ENCODE measurements around the gene MAD1L1. TPM values are rescaled to one million over a fixed set of nuclear protein-coding genes. Genes with fewer than 3 reads are reported as not detected.

The MAD1L1 gene
- total RNA-seq, 1 experiment from 2014 or later: 43.8 TPM

DNA sequence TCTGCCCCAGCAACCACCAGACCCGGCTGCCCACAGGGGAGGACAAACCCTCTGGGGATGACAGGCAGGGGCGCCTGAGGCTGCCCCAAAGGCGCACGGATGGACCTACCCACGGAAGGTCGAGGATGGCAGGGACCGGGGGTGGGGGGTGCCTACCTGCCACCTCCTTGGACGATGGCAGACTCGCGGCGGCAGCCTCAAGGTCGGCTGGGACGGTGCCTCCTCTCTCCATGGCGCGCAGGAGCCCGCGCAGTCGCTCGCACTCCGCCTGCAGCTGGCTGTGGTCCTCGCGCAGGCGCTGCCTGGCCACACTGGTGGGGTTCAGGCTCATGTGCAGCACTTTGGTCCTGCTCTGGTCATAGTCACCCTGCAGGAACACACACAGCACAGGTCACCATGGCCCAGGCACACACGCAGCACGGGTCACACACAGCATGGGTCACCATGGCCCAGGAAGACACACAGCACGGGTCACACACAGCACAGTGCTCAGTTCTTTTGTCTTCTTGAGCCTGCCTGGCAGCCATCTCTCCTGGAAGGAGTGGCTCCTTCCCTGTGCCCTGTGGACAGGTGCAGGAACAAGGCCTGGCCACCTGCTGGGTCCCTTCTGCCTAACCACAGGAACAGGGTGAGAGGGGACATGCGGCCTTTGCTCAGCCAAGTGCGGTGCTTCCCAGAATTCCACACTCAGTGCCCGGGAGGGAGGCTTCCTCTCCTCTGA lies 296.1 kb downstream of the MAD1L1 start:
- H3K36me3 Mint-ChIP-seq: peaks cover 31% of the 10 kb centered on the region
- ChIA-PET POLR2A (no interaction called here), CTCF (no interaction called here)
- peaks cover 10% of the 10 kb centered on the region for H3K9me3 Mint-ChIP-seq
- DNase-seq (ENCODE audit: low spot score) (no peak), ATAC-seq (no peak)
- TF ChIP-seq NR2C2 (CRISPR knock-in tag; IDR thresholded peaks at IDR 0.05): no peak
- TF ChIP-seq JUN (CRISPR knock-in tag; IDR thresholded peaks at IDR 0.05): no peak
- TF ChIP-seq SMAD4 (CRISPR knock-in tag; IDR thresholded peaks at IDR 0.05): no peak
- TF ChIP-seq NFE2L1 (CRISPR knock-in tag; IDR thresholded peaks at IDR 0.05): no peak
- TF ChIP-seq, protein P1, sequence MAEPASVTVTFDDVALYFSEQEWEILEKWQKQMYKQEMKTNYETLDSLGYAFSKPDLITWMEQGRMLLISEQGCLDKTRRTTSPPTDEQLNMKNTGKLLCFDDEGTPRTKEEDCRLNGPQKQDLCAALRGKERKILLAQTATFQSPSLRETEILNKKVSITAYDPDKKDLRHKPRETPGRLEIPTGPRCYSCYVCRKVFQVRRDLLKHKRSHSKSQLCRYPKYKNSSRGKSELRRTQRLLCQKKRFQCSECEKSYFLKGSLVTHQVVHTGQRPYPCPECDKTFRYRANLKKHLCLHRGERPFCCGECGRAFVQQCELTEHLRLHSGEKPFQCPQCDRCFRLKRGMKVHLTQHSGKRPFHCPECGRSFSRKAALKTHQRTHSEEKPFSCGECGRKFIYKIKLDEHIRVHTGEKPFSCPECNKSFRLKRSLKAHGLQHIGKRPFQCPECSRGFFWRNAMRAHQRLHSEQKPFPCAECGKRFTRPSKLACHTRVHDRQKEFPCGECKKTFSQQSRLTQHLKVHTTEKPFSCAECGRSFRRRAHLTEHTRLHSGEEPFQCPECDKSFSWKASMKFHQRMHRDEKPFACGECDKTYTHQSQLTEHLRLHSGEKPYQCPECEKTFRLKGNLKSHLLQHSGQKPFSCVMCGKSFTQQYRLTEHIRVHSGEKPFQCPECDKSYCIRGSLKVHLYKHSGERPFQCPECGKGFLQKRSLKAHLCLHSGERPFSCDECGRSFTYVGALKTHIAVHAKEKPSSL (CRISPR knock-in tag; conservative IDR thresholded peaks at IDR 0.05): no peak
- no peak for TF ChIP-seq SOX15 (CRISPR knock-in tag; IDR thresholded peaks at IDR 0.05)
- no peak for TF ChIP-seq NR1H2 (CRISPR knock-in tag; IDR thresholded peaks at IDR 0.05)
- TF ChIP-seq CBFB (CRISPR knock-in tag; IDR thresholded peaks at IDR 0.05; ENCODE audit: low read depth): no peak
- TF ChIP-seq ZNF423 (CRISPR knock-in tag; IDR thresholded peaks at IDR 0.05): no peak
- TF ChIP-seq RELA (CRISPR knock-in tag; IDR thresholded peaks at IDR 0.05; ENCODE audit: borderline replicate concordance): no peak
- no peak for TF ChIP-seq NR3C1 (CRISPR knock-in tag; conservative IDR thresholded peaks at IDR 0.05; ENCODE audit: low read depth)
- TF ChIP-seq, protein P2, sequence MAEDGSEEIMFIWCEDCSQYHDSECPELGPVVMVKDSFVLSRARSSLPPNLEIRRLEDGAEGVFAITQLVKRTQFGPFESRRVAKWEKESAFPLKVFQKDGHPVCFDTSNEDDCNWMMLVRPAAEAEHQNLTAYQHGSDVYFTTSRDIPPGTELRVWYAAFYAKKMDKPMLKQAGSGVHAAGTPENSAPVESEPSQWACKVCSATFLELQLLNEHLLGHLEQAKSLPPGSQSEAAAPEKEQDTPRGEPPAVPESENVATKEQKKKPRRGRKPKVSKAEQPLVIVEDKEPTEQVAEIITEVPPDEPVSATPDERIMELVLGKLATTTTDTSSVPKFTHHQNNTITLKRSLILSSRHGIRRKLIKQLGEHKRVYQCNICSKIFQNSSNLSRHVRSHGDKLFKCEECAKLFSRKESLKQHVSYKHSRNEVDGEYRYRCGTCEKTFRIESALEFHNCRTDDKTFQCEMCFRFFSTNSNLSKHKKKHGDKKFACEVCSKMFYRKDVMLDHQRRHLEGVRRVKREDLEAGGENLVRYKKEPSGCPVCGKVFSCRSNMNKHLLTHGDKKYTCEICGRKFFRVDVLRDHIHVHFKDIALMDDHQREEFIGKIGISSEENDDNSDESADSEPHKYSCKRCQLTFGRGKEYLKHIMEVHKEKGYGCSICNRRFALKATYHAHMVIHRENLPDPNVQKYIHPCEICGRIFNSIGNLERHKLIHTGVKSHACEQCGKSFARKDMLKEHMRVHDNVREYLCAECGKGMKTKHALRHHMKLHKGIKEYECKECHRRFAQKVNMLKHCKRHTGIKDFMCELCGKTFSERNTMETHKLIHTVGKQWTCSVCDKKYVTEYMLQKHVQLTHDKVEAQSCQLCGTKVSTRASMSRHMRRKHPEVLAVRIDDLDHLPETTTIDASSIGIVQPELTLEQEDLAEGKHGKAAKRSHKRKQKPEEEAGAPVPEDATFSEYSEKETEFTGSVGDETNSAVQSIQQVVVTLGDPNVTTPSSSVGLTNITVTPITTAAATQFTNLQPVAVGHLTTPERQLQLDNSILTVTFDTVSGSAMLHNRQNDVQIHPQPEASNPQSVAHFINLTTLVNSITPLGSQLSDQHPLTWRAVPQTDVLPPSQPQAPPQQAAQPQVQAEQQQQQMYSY (CRISPR knock-in tag; IDR thresholded peaks at IDR 0.05): no peak
- no peak for TF ChIP-seq TEAD1 (CRISPR knock-in tag; IDR thresholded peaks at IDR 0.05)
- no peak for TF ChIP-seq GABPB1 (CRISPR knock-in tag; IDR thresholded peaks at IDR 0.05)
- no peak for TF ChIP-seq CREB1 (CRISPR knock-in tag; IDR thresholded peaks at IDR 0.05)
- peaks cover 2% of the 10 kb centered on the region; the same call in 1 of the 2 replicates for H3K27me3 Mint-ChIP-seq (ENCODE audit: low read depth)
- H3K4me3 Mint-ChIP-seq: no peak overlapping the region
- no peak overlapping the region for H3K27ac Mint-ChIP-seq
- no peaks in the 10 kb centered on the region for H3K4me1 Mint-ChIP-seq

DNA sequence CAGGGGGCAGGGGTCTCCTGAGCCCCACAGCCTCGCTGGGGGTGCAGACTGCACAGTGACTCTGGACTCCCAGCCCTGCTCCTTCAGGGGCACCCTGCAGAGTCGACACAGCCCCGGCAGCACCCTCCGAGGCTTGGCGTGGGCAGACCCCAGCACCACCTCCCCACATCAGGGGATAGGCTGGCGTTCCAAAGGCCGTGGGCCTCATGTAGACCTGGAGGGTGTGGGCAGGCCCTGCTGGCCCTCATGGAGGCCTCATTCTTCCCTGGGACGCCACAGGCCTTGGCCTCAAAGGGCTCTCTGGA lies 296.8 kb downstream of the MAD1L1 start:
- Mint-ChIP-seq H3K9me3 (peaks cover 13% of the 10 kb centered on the region), H3K4me3 (no peak overlapping the region), H3K4me1 (no peaks in the 10 kb centered on the region), H3K36me3 (peaks cover 36% of the 10 kb centered on the region), H3K27ac (no peak overlapping the region), H3K27me3 (ENCODE audit: low read depth) (peaks cover 2% of the 10 kb centered on the region; the same call in 1 of the 2 replicates)
- ChIA-PET POLR2A (no interaction called here), CTCF (no interaction called here)
- ATAC-seq (no peak), DNase-seq (ENCODE audit: low spot score) (no peak)
- no peak for TF ChIP-seq RELA (CRISPR knock-in tag; IDR thresholded peaks at IDR 0.05; ENCODE audit: borderline replicate concordance)
- no peak for TF ChIP-seq CBFB (CRISPR knock-in tag; IDR thresholded peaks at IDR 0.05; ENCODE audit: low read depth)
- TF ChIP-seq, protein P3, sequence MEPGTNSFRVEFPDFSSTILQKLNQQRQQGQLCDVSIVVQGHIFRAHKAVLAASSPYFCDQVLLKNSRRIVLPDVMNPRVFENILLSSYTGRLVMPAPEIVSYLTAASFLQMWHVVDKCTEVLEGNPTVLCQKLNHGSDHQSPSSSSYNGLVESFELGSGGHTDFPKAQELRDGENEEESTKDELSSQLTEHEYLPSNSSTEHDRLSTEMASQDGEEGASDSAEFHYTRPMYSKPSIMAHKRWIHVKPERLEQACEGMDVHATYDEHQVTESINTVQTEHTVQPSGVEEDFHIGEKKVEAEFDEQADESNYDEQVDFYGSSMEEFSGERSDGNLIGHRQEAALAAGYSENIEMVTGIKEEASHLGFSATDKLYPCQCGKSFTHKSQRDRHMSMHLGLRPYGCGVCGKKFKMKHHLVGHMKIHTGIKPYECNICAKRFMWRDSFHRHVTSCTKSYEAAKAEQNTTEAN (CRISPR knock-in tag; IDR thresholded peaks at IDR 0.05): no peak
- no peak for TF ChIP-seq JUN (CRISPR knock-in tag; IDR thresholded peaks at IDR 0.05)
- TF ChIP-seq, protein P4, sequence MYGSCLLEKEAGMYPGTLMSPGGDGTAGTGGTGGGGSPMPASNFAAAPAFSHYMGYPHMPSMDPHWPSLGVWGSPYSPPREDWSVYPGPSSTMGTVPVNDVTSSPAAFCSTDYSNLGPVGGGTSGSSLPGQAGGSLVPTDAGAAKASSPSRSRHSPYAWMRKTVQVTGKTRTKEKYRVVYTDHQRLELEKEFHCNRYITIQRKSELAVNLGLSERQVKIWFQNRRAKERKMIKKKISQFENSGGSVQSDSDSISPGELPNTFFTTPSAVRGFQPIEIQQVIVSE (CRISPR knock-in tag; IDR thresholded peaks at IDR 0.05; ENCODE audit: borderline replicate concordance): no peak
- TF ChIP-seq, protein P5, sequence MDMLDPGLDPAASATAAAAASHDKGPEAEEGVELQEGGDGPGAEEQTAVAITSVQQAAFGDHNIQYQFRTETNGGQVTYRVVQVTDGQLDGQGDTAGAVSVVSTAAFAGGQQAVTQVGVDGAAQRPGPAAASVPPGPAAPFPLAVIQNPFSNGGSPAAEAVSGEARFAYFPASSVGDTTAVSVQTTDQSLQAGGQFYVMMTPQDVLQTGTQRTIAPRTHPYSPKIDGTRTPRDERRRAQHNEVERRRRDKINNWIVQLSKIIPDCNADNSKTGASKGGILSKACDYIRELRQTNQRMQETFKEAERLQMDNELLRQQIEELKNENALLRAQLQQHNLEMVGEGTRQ (CRISPR knock-in tag; IDR thresholded peaks at IDR 0.05): no peak
- TF ChIP-seq ZNF263 (CRISPR knock-in tag; IDR thresholded peaks at IDR 0.05; ENCODE audit: low read depth): no peak
- TF ChIP-seq, protein P6, sequence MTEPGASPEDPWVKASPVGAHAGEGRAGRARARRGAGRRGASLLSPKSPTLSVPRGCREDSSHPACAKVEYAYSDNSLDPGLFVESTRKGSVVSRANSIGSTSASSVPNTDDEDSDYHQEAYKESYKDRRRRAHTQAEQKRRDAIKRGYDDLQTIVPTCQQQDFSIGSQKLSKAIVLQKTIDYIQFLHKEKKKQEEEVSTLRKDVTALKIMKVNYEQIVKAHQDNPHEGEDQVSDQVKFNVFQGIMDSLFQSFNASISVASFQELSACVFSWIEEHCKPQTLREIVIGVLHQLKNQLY (CRISPR knock-in tag; IDR thresholded peaks at IDR 0.05): no peak
